NT2/D1 (cell line): ENCODE data around the gene TTLL1.

Experiments
- DNase-seq: peaks from one replicate; pipeline ENCODE4 v3.0.0-alpha.2; 2011; ENCODE audit warnings: low read depth, low spot score
- H3K27me3 ChIP-seq: 2 replicates; pipeline ENCODE4 v1.6.0; 2011; ENCODE audit warnings: mild to moderate bottlenecking; ENCODE audit not compliant: insufficient read length, insufficient read depth
- H3K36me3 ChIP-seq: 2 replicates; pipeline ENCODE4 v1.6.1; 2011; ENCODE audit warnings: mild to moderate bottlenecking, low read length, mixed read lengths; ENCODE audit not compliant: insufficient read depth, insufficient read length
- H3K4me1 ChIP-seq: 2 replicates; pipeline ENCODE4 v1.5.1; 2011; ENCODE audit not compliant: insufficient read depth, insufficient read length
- H3K4me3 ChIP-seq: 2 replicates; pipeline ENCODE4 v1.5.1; 2011; ENCODE audit warnings: low read depth; ENCODE audit not compliant: insufficient read length
- H3K9ac ChIP-seq: 2 replicates; pipeline ENCODE4 v1.6.0; 2011; ENCODE audit warnings: low read depth; ENCODE audit not compliant: insufficient read length
- H3K9me3 ChIP-seq: 2 replicates; pipeline ENCODE4 v1.5.1; 2011; ENCODE audit warnings: mild to moderate bottlenecking, low read length; ENCODE audit not compliant: insufficient read depth
- SUZ12 ChIP-seq: IDR thresholded peaks from 2 replicates; pipeline ENCODE4 v1.6.1; 2011; ENCODE audit not compliant: insufficient read length, insufficient read depth; ENCODE audit errors: extremely low read depth
- YY1 ChIP-seq: IDR thresholded peaks from 2 replicates; pipeline ENCODE4 v1.6.1; 2011; ENCODE audit not compliant: insufficient read length, insufficient read depth
- ZNF274 ChIP-seq: IDR thresholded peaks from 2 replicates; pipeline ENCODE4 v1.6.1; 2011; ENCODE audit warnings: mild to moderate bottlenecking, low read depth, low read length

TTLL1 gene

GRCh38 chr22:43118024-43118849 lies 29.0 kb upstream of the TTLL1 start:
- Histone ChIP-seq H3K27me3 (no peaks in the 10 kb centered on the region), H3K4me3 (no peak overlapping the region), H3K9me3 (no peaks in the 10 kb centered on the region), H3K36me3 (no peaks in the 10 kb centered on the region), H3K4me1 (peaks cover 14% of the 10 kb centered on the region), H3K9ac (peak overlapping the region; percentile 10)
- no peak for DNase-seq
- TF ChIP-seq SUZ12, result no peak
- no peak for TF ChIP-seq YY1
- TF ChIP-seq ZNF274, result no peak

DNA sequence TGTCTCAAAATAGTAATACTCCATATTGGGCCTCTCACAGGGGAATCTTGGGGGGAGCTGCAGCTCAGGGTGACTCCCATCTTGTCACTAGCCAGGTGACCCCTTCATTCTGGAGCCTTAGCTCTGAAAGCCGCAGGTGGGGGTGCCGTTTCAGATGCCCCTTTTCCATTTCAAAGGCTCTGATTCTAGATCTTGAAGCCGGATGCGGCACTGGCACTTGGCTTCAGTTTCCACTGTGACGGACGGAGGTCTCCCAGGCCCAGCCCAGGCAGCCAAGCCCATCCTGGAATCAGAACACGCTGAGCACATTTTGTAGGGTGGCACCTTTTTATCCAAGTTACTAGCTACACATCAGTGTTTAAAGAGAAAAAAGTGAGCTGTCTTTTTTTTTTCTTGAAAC lies 27.7 kb upstream of the TTLL1 start:
- DNase-seq, result no peak
- H3K9ac ChIP-seq, result no peak overlapping the region
- H3K4me3 ChIP-seq, result no peak overlapping the region
- H3K4me1 ChIP-seq, result peaks cover 14% of the 10 kb centered on the region
- H3K27me3 ChIP-seq, result peaks cover 1% of the 10 kb centered on the region
- no peaks in the 10 kb centered on the region for H3K36me3 ChIP-seq
- TF ChIP-seq YY1 (no peak), SUZ12 (no peak), ZNF274 (no peak)
- H3K9me3 ChIP-seq, result no peaks in the 10 kb centered on the region

DNA sequence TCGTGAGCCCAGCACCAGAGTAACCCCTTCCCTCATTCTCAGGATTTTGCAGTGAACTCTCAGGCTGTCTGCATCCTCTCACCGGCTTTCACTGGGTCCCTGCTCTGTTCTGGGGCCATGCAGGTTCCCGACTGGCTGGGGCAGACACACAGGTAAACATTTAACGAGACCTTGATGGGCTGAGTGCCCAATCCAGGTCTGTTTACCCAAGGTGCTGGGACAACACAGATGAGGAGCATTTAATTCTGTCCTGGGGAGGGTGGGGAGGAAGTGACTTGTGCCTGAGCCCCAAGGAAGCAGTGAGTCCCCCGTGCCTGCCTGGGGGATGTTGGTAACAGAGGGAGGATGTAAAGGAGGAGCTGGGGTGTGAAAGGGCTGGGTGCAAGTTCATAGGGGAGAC lies 25.8 kb upstream of the TTLL1 start:
- Histone ChIP-seq H3K9me3 (no peaks in the 10 kb centered on the region), H3K36me3 (no peaks in the 10 kb centered on the region), H3K27me3 (peaks cover 14% of the 10 kb centered on the region), H3K4me3 (no peak overlapping the region), H3K4me1 (peaks cover 15% of the 10 kb centered on the region), H3K9ac (no peak overlapping the region)
- TF ChIP-seq ZNF274 (no peak), SUZ12 (no peak), YY1 (no peak)
- no peak for DNase-seq

- peaks cover 15% of the 10 kb centered on the region for H3K4me1 ChIP-seq
- no peak for DNase-seq
- H3K4me3 ChIP-seq, result no peak overlapping the region
- H3K27me3 ChIP-seq, result peaks cover 14% of the 10 kb centered on the region
- H3K9me3 ChIP-seq, result no peaks in the 10 kb centered on the region
- no peak for TF ChIP-seq YY1
- TF ChIP-seq SUZ12, result no peak
- no peak for TF ChIP-seq ZNF274
- no peaks in the 10 kb centered on the region for H3K36me3 ChIP-seq
- H3K9ac ChIP-seq, result no peak overlapping the region
These were observed 24.5 kb upstream of the TTLL1 start for GRCh38 chr22:43113526-43114251.

DNA sequence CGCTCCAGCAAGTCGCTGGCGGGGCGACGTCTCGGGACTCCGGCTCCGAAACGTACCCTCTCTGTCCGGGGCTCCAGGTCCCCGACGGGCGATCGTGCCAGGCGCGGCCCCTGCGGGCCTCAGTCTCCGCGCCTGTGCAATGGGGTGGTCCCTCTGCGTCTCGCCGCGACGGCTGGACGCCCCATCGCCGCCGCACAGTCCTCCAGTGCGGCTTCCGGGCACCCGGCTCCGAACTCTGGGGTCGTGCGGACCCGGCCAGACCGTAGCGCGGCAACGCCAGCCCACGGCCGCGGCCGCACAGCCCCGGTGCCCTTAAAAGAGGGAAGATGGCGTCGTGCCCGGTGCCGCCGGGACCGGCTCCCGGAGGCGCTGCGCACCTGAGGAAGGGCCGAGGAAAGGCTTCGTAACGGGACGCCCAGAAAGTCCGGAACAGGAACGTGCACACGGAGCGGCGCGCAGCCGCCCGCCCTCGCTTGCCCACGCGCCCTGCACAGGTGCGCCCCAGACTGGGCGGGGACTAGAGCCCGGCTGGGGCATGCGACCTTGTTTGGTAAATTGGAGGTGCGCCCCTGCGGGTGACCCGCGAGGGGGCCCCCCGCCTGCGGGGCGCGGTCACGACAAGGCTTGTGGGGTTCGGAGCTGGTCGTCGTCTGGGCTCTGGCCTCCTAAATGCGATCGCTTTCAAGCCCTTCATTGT lies 21.9 kb upstream of the TTLL1 start:
- H3K4me1 ChIP-seq, result peaks cover 8% of the 10 kb centered on the region
- no peak for DNase-seq
- TF ChIP-seq SUZ12, result no peak
- no peak for TF ChIP-seq YY1
- TF ChIP-seq ZNF274, result no peak
- no peaks in the 10 kb centered on the region for H3K36me3 ChIP-seq
- H3K27me3 ChIP-seq, result peaks cover 14% of the 10 kb centered on the region
- H3K4me3 ChIP-seq, result peak overlapping the region; percentile 81
- no peaks in the 10 kb centered on the region for H3K9me3 ChIP-seq
- peak overlapping the region; percentile 86 for H3K9ac ChIP-seq

- peak within 1 kb of the TSS; percentile 86 for H3K9ac ChIP-seq
- no peaks in the 10 kb centered on the region for H3K36me3 ChIP-seq
- peak; percentile 50 for DNase-seq
- H3K4me1 ChIP-seq, result peaks cover 8% of the 10 kb centered on the region
- peak within 1 kb of the TSS; percentile 81 for H3K4me3 ChIP-seq
- H3K27me3 ChIP-seq, result peaks cover 14% of the 10 kb centered on the region
- no peaks in the 10 kb centered on the region for H3K9me3 ChIP-seq
- TF ChIP-seq ZNF274 (no peak), SUZ12 (no peak), YY1 (no peak)
These were observed 21.3 kb upstream of the TTLL1 start, which contains the start of gene BIK for GRCh38 chr22:43110444-43110926. Gene BIK, plus strand, starts transcription at chr22:43110750. Its CDS starts 13,273 bp downstream, at chr22:43124023.
